CD14-positive monocyte (primary cell): ENCODE results near the gene TEF. TPM values are rescaled to one million over a fixed set of nuclear protein-coding genes. Genes with fewer than 3 reads are reported as not detected.

ENCODE experiments used
- DNase-seq, 3 donors: peaks; one replicate each; pipeline ENCODE4 v3.0.0-alpha.2; 2011 to 2022
- H2AFZ ChIP-seq: 2 replicates; pipeline ENCODE4 v1.6.0; 2012; ENCODE audit warnings: mild to moderate bottlenecking, low read depth, low read length, inconsistent platforms; ENCODE audit not compliant: insufficient read depth, poor library complexity, severe bottlenecking
- H3K27ac ChIP-seq, 2 donors: 1 replicate in 1 of 2; 2 replicates in 1 of 2; pipeline ENCODE4 v1.5.1; 2012 to 2013; ENCODE audit warnings: low read length in 2 of 2, control low read depth in 1 of 2, inconsistent platforms in 1 of 2, low read depth in 1 of 2, mild to moderate bottlenecking in 1 of 2
- H3K27me3 ChIP-seq, 2 donors: one replicate each; pipeline versions ENCODE4 v1.6.0 to v1.6.1; 2011 to 2013; ENCODE audit warnings: low read length in 2 of 2; ENCODE audit not compliant: control insufficient read depth in 2 of 2, insufficient read depth in 2 of 2
- H3K36me3 ChIP-seq, 2 donors: replicated peaks in 1 of 2; 1 replicate in 1 of 2; 2 replicates in 1 of 2; pipeline versions ENCODE4 v1.5.1 to v1.6.1; 2012 to 2013; ENCODE audit warnings: low read length in 2 of 2, control low read depth in 1 of 2, inconsistent platforms in 1 of 2, mild to moderate bottlenecking in 1 of 2; ENCODE audit not compliant: insufficient read depth in 2 of 2, control insufficient read depth in 1 of 2
- H3K4me1 ChIP-seq, 2 donors: 1 replicate in 1 of 2; 2 replicates in 1 of 2; pipeline versions ENCODE4 v1.5.1 to v1.6.1; 2012 to 2013; ENCODE audit warnings: low read length in 2 of 2, control low read depth in 1 of 2, inconsistent platforms in 1 of 2, mild to moderate bottlenecking in 1 of 2, moderate library complexity in 1 of 2; ENCODE audit not compliant: insufficient read depth in 2 of 2, control insufficient read depth in 1 of 2
- H3K4me2 ChIP-seq: replicated peaks from 2 replicates; pipeline ENCODE3; 2012; ENCODE audit warnings: low read length, moderate library complexity, mild to moderate bottlenecking; ENCODE audit not compliant: poor library complexity, severe bottlenecking; ENCODE audit errors: extremely low read depth
- H3K4me3 ChIP-seq, 3 experiments: fragments of 200-600 bp in 1 of 3; sonication (generic) in 1 of 3; replicated peaks in 1 of 3; 1 replicate in 2 of 3; 2 replicates in 1 of 3; pipeline ENCODE4 v1.5.1; 2011 to 2013; ENCODE audit warnings: low read length in 3 of 3, mild to moderate bottlenecking in 3 of 3, control low read depth in 2 of 3, low read depth in 2 of 3, inconsistent platforms in 1 of 3, moderate library complexity in 1 of 3
- H3K79me2 ChIP-seq: 2 replicates; pipeline ENCODE4 v1.6.0; 2012; ENCODE audit warnings: mild to moderate bottlenecking, control low read depth, inconsistent platforms, low read length, moderate library complexity; ENCODE audit not compliant: insufficient read depth
- H3K9ac ChIP-seq: 2 replicates; pipeline ENCODE4 v1.6.0; 2017; ENCODE audit warnings: low read length, mild to moderate bottlenecking; ENCODE audit not compliant: insufficient read depth, poor library complexity, severe bottlenecking
- H3K9me3 ChIP-seq, 2 donors: replicated peaks in 1 of 2; 1 replicate in 1 of 2; 2 replicates in 1 of 2; pipeline versions ENCODE4 v1.5.1 to v1.6.1; 2012 to 2013; ENCODE audit warnings: low read length in 2 of 2, control low read depth in 1 of 2; ENCODE audit not compliant: control insufficient read depth in 1 of 2, insufficient read depth in 1 of 2
- H4K20me1 ChIP-seq: 2 replicates; pipeline ENCODE4 v1.6.0; 2012; ENCODE audit warnings: mild to moderate bottlenecking, low read length, control low read depth, moderate library complexity; ENCODE audit not compliant: insufficient read depth
- H3K27ac Mint-ChIP-seq, 7 donors: one replicate each; pipeline ENCODE4 v1.8.0; 2020; ENCODE audit warnings: mild to moderate bottlenecking in 7 of 7, mixed read lengths in 7 of 7, moderate library complexity in 6 of 7, inconsistent platforms in 2 of 7
- H3K27me3 Mint-ChIP-seq, 3 donors: one replicate each; pipeline ENCODE4 v1.8.0; 2021 to 2022; ENCODE audit warnings: low read depth in 3 of 3, mild to moderate bottlenecking in 3 of 3, mixed read lengths in 3 of 3, moderate library complexity in 3 of 3, inconsistent platforms in 1 of 3
- H3K36me3 Mint-ChIP-seq, 2 donors: one replicate each; pipeline ENCODE4 v1.8.0; 2020; ENCODE audit warnings: mixed read lengths in 2 of 2, inconsistent platforms in 1 of 2, mild to moderate bottlenecking in 1 of 2
- H3K4me1 Mint-ChIP-seq: one replicate; pipeline ENCODE4 v1.8.0; 2020; ENCODE audit warnings: mild to moderate bottlenecking, mixed read lengths
- H3K4me3 Mint-ChIP-seq, 2 donors: one replicate each; pipeline ENCODE4 v1.8.0; 2020; ENCODE audit warnings: mild to moderate bottlenecking in 2 of 2, mixed read lengths in 2 of 2, moderate library complexity in 1 of 2
- H3K9me3 Mint-ChIP-seq, 7 donors: one replicate each; pipeline ENCODE4 v1.8.0; 2020 to 2022; ENCODE audit warnings: mixed read lengths in 7 of 7, mild to moderate bottlenecking in 6 of 7, moderate library complexity in 6 of 7, inconsistent platforms in 2 of 7
- WGBS: methylation state at CpG from one replicate; pipeline ENCODE4 v1.1.5; 2013; ENCODE audit warnings: missing lambda C conversion rate; ENCODE audit not compliant: insufficient coverage; 5-methylcytosine and 5-hydroxymethylcytosine counted together
- intact Hi-C, 2 donors: fragments of 100-400 bp; cut with micrococcal nuclease; formaldehyde crosslinking; loops; one replicate each; pipeline versions ENCODE4 v1.15.0 to v1.15.1; 2023
- polyA plus RNA-seq, 3 donors: library from polyadenylated mRNA; depleted of rRNA in 1 of 3; unstranded in 2 of 3; stranded (reverse) in 1 of 3; fragments of 300-500 nt in 2 of 3; fragments of >200 nt in 1 of 3; fragmentation: Illumina TruSeq in 2 of 3; gene quantifications; 1 replicate in 2 of 3; 2 replicates in 1 of 3; pipeline ENCODE4 v1.2.3, GENCODE V29; 2012 to 2021
- TF ChIP-seq, protein P1 (sequence below): fragments of 200-600 bp; IDR thresholded peaks from one replicate; pipeline ENCODE4 v1.8.0; 2022; ENCODE audit warnings: antibody characterized with exemption, mild to moderate bottlenecking

Gene TEF
- polyA plus RNA-seq, 3 donors = 0.71 to 1.7 (median 1.1) TPM

DNA sequence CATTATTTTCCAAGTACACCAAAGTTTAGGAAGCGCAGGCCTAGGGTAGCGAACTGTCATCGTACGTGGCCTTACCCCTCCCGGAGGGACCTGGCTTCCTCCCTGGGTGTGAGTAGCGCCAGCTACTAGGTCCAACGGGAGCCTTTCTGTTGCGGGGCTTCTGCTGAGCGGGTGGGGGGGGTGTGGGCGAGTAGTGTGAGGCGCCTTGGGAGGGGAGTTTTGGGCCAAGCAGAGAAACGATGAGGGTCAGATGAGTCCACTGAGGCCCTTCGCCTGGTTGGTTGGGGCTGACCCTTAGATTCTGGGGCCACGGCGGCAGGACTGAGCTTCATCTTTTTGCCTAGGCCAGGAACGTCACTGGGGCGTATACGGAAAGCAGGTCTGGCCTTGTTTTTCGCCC, 868 bp downstream of the TEF start:
- Histone ChIP-seq H2AFZ (peak overlapping the region; percentile 86), H3K4me1 (peaks cover 12 to 18% of the 10 kb centered on the region in 2 donors), H3K27ac (peak overlapping the region in 1 of 2 donors; percentile 90), H3K9me3 (no peaks in the 10 kb centered on the region), H4K20me1 (no peaks in the 10 kb centered on the region), H3K36me3 (no peaks in the 10 kb centered on the region), H3K27me3 (no peaks in the 10 kb centered on the region), H3K9ac (peak overlapping the region; percentile 90), H3K4me3 (peak overlapping the region; percentile 54 to 85 (median 70)), H3K79me2 (no peaks in the 10 kb centered on the region), H3K4me2 (peak overlapping the region; percentile 82)
- TF ChIP-seq, protein P1, sequence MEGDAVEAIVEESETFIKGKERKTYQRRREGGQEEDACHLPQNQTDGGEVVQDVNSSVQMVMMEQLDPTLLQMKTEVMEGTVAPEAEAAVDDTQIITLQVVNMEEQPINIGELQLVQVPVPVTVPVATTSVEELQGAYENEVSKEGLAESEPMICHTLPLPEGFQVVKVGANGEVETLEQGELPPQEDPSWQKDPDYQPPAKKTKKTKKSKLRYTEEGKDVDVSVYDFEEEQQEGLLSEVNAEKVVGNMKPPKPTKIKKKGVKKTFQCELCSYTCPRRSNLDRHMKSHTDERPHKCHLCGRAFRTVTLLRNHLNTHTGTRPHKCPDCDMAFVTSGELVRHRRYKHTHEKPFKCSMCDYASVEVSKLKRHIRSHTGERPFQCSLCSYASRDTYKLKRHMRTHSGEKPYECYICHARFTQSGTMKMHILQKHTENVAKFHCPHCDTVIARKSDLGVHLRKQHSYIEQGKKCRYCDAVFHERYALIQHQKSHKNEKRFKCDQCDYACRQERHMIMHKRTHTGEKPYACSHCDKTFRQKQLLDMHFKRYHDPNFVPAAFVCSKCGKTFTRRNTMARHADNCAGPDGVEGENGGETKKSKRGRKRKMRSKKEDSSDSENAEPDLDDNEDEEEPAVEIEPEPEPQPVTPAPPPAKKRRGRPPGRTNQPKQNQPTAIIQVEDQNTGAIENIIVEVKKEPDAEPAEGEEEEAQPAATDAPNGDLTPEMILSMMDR = no peak
- H3K36me3 Mint-ChIP-seq = peaks cover 0 to 5% of the 10 kb centered on the region in 2 donors
- WGBS = 45% methylated on average over 14 of the region's 19 CpGs
- H3K4me3 Mint-ChIP-seq = peak overlapping the region; percentile 80 to 83
- peak overlapping the region in 4 of 7 donors; percentile 76 to 93 (median 91) for H3K27ac Mint-ChIP-seq
- H3K9me3 Mint-ChIP-seq = peaks cover 0 to 2% (median 0%) of the 10 kb centered on the region in 7 donors
- H3K27me3 Mint-ChIP-seq = peaks cover 3 to 7% (median 3%) of the 10 kb centered on the region in 3 donors
- intact Hi-C loops = loop anchor here (5.0 to 10.0 kb wide), 2 partner anchors 62 to 95 kb away; partner anchors contain the start of genes TOB2 (in 2 of the 2) and RANGAP1 (in 1 of the 2)
- H3K4me1 Mint-ChIP-seq = peaks cover 20% of the 10 kb centered on the region
- DNase-seq = peak in 1 of 3 donors; percentile 28

DNA sequence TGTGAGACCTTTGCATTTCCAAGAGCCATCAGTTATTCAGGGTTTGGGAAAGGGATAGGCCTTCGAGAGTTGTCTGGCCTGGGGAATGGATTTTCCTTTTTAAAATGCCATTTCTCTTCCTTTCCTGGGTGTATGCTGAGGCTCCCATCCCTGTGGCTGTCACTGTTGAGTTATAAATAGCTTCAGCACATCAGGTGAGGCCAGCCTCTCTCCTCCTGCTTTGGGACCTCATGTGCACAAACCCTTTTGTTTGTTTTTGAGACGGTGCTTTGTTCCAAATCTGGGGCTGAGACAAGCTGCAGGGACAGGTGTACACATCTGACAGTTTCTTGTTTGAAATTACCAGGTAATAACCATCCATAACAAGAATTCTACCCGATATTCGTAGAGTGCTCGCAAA, 1.3 kb downstream of the TEF start:
- H3K27me3 ChIP-seq = no peaks in the 10 kb centered on the region
- Mint-ChIP-seq H3K36me3 (peaks cover 0 to 9% of the 10 kb centered on the region in 2 donors), H3K27me3 (peaks cover 3 to 7% (median 3%) of the 10 kb centered on the region in 3 donors), H3K27ac (no peak overlapping the region), H3K9me3 (peaks cover 0 to 2% (median 0%) of the 10 kb centered on the region in 7 donors), H3K4me1 (peaks cover 16% of the 10 kb centered on the region), H3K4me3 (peak overlapping the region; percentile 26 to 57)
- no peak overlapping the region for H3K9ac ChIP-seq
- no peaks in the 10 kb centered on the region for H3K36me3 ChIP-seq
- TF ChIP-seq, protein P1 = no peak
- no CpG with 5 or more reads among the region's 5 CpGs for whole genome bisulfite sequencing
- H4K20me1 ChIP-seq = no peaks in the 10 kb centered on the region
- DNase-seq = no peak
- peak overlapping the region; percentile 86 for H2AFZ ChIP-seq
- H3K27ac ChIP-seq = no peak overlapping the region
- no peak overlapping the region for H3K4me3 ChIP-seq
- peaks cover 12 to 18% of the 10 kb centered on the region in 2 donors for H3K4me1 ChIP-seq
- H3K9me3 ChIP-seq = no peaks in the 10 kb centered on the region
- H3K4me2 ChIP-seq = peak overlapping the region; percentile 82
- no peaks in the 10 kb centered on the region for H3K79me2 ChIP-seq
- intact Hi-C loops = loop anchor here (5.0 to 10.0 kb wide), 2 partner anchors 62 to 96 kb away; partner anchors contain the start of genes TOB2 (in 2 of the 2) and RANGAP1 (in 1 of the 2)
